ENCODE measurements around the gene FLT4.

DNA sequence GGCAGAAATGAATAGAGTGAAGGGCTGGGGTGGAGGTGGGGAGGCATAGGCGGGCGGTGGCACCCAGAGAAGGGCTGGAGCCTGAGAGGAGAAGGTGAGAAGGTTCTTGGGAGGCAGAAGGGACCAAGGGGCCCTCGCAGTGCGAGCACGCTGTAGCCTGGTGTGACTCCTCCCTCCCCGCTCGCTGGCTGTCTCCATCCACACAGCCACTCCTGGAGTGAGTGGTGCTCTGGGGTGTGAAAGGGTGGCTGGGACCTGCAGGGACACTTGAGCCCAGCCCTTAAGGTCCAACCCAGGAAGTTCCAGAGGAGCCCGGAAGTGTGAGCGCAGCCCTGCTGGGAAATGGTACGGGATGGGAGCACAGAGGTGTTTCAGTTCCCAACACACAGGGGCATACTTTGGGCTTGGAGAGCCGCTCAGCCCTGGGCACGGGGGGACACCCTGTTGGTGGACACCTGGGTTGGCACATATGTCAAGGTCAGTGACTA, 48.8 kb downstream of the FLT4 start:
- TF ChIP-seq, protein P1, sequence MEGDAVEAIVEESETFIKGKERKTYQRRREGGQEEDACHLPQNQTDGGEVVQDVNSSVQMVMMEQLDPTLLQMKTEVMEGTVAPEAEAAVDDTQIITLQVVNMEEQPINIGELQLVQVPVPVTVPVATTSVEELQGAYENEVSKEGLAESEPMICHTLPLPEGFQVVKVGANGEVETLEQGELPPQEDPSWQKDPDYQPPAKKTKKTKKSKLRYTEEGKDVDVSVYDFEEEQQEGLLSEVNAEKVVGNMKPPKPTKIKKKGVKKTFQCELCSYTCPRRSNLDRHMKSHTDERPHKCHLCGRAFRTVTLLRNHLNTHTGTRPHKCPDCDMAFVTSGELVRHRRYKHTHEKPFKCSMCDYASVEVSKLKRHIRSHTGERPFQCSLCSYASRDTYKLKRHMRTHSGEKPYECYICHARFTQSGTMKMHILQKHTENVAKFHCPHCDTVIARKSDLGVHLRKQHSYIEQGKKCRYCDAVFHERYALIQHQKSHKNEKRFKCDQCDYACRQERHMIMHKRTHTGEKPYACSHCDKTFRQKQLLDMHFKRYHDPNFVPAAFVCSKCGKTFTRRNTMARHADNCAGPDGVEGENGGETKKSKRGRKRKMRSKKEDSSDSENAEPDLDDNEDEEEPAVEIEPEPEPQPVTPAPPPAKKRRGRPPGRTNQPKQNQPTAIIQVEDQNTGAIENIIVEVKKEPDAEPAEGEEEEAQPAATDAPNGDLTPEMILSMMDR (IDR thresholded peaks at IDR 0.05): no peak
- no peak for TF ChIP-seq POLR2A (IDR thresholded peaks at IDR 0.05)
